Measurements from ENCODE around the gene TEX264. TPM values are rescaled to one million over a fixed set of nuclear protein-coding genes. Genes with fewer than 3 reads are reported as not detected.

TEX264 gene
- total and polyA plus RNA-seq, 2 experiments from 2014 or later, result 59.6 to 98.7 TPM

DNA sequence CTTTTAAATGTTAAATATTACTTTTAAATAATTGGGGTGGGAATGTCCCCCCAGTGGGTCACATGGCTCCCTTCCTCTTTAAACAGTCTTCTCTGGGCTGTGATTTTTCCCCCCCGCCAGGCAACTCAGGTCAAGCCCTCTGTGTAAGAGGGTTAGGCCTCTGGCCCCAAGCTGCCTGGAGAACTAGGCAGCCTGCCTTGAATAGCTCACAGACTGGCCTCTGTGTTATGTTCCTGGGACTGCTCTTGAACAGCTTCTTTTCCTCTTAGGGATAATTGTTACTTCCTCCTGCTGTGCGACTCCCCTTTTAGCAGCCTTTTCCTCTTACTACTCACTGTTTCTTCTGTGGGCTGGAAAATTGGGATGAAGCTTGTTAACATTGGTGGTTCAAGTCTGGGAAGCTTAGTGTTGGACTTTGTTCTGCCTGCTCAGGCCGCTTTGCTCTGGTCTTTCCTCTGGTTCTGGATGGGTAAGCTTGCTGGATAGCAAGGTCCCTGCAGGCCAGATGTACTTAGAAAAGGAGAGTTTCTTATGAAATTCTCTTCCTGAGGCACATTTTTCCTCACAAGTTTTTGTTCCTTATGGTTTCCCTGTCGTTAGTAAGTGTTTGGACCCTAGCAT, 2.2 kb downstream of the TEX264 start:
- no peak for TF ChIP-seq EZH2phosphoT487 (IDR thresholded peaks at IDR 0.05; ENCODE audit: low read depth, severe bottlenecking, unreplicated experiment)
- TF ChIP-seq, protein P1, sequence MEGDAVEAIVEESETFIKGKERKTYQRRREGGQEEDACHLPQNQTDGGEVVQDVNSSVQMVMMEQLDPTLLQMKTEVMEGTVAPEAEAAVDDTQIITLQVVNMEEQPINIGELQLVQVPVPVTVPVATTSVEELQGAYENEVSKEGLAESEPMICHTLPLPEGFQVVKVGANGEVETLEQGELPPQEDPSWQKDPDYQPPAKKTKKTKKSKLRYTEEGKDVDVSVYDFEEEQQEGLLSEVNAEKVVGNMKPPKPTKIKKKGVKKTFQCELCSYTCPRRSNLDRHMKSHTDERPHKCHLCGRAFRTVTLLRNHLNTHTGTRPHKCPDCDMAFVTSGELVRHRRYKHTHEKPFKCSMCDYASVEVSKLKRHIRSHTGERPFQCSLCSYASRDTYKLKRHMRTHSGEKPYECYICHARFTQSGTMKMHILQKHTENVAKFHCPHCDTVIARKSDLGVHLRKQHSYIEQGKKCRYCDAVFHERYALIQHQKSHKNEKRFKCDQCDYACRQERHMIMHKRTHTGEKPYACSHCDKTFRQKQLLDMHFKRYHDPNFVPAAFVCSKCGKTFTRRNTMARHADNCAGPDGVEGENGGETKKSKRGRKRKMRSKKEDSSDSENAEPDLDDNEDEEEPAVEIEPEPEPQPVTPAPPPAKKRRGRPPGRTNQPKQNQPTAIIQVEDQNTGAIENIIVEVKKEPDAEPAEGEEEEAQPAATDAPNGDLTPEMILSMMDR (IDR thresholded peaks at IDR 0.05; ENCODE audit: poor library complexity), result no peak
- TF ChIP-seq EZH2 (IDR thresholded peaks at IDR 0.05; ENCODE audit: borderline replicate concordance), result no peak
- Histone ChIP-seq H2AFZ (no peak overlapping the region), H3K4me2 (peak overlapping the region; percentile 20), H3K4me3 (no peak overlapping the region), H3K4me1 (ENCODE audit: insufficient read depth) (peaks cover 13% of the 10 kb centered on the region), H3K9me2 (replicated peaks; ENCODE audit: insufficient read depth) (no peaks in the 10 kb centered on the region), H3K9me3 (ENCODE audit: low read depth) (no peaks in the 10 kb centered on the region), H3K79me2 (peaks cover 23% of the 10 kb centered on the region), H4K20me1 (ENCODE audit: insufficient read depth, poor library complexity, severe bottlenecking) (no peaks in the 10 kb centered on the region), H3K27ac (no peak overlapping the region), H3K27me3 (no peaks in the 10 kb centered on the region), H3K36me3 (replicated peaks; ENCODE audit: insufficient read depth, low read depth) (no peaks in the 10 kb centered on the region)
- WGBS (ENCODE audit: low lambda C conversion rate, missing lambda C conversion rate), result 84% methylated on average over 4 of the region's 4 CpGs
- no peak for DNase-seq (ENCODE audit: low spot score)

DNA sequence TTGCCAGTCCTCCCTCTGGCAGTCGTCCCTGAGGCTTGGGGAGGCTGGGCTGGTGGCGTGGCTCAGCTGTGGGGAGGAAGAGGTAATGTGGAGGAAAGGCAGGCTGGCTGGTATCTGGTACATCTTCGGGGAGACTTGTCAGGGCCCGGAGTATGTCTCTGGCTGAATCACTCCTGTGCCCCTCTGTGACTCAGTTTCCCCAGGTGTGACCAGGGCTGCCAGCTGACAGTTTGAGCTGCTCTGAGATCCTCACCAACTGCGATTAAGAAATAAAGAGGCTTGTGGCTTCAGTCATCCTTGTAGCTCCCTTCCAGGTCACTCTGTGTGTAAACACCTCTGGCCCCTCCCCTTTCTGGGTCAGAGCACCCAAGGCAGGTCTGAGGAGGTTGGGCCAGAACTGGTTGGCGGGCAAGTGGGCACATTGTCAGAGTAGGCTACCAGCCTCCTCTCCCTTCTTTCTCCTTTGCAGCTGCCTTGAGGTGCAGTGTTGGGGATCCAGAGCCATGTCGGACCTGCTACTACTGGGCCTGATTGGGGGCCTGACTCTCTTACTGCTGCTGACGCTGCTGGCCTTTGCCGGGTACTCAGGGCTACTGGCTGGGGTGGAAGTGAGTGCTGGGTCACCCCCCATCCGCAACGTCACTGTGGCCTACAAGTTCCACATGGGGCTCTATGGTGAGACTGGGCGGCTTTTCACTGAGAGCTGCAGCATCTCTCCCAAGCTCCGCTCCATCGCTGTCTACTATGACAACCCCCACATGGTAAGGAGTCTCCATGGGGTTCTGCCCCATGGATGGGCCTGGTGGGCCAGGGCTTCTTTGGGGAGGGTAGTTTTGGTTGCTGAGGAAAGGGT, 3.0 kb downstream of the TEX264 start:
- no peaks in the 10 kb centered on the region for H3K9me2 ChIP-seq (replicated peaks; ENCODE audit: insufficient read depth)
- no peaks in the 10 kb centered on the region for H4K20me1 ChIP-seq (ENCODE audit: insufficient read depth, poor library complexity, severe bottlenecking)
- H3K36me3 ChIP-seq (replicated peaks; ENCODE audit: insufficient read depth, low read depth), result no peaks in the 10 kb centered on the region
- no peak overlapping the region for H3K27ac ChIP-seq
- no peaks in the 10 kb centered on the region for H3K9me3 ChIP-seq (ENCODE audit: low read depth)
- 95% methylated on average over 14 of the region's 14 CpGs for WGBS (ENCODE audit: low lambda C conversion rate, missing lambda C conversion rate)
- no peak for DNase-seq (ENCODE audit: low spot score)
- H3K79me2 ChIP-seq, result peaks cover 23% of the 10 kb centered on the region
- no peak overlapping the region for H2AFZ ChIP-seq
- peaks cover 13% of the 10 kb centered on the region for H3K4me1 ChIP-seq (ENCODE audit: insufficient read depth)
- no peak overlapping the region for H3K4me3 ChIP-seq
- no peaks in the 10 kb centered on the region for H3K27me3 ChIP-seq
- TF ChIP-seq EZH2phosphoT487 (IDR thresholded peaks at IDR 0.05; ENCODE audit: low read depth, severe bottlenecking, unreplicated experiment) (no peak), EZH2 (IDR thresholded peaks at IDR 0.05; ENCODE audit: borderline replicate concordance) (no peak)
- TF ChIP-seq, protein P1 (IDR thresholded peaks at IDR 0.05; ENCODE audit: poor library complexity), result no peak
- H3K4me2 ChIP-seq, result no peak overlapping the region

DNA sequence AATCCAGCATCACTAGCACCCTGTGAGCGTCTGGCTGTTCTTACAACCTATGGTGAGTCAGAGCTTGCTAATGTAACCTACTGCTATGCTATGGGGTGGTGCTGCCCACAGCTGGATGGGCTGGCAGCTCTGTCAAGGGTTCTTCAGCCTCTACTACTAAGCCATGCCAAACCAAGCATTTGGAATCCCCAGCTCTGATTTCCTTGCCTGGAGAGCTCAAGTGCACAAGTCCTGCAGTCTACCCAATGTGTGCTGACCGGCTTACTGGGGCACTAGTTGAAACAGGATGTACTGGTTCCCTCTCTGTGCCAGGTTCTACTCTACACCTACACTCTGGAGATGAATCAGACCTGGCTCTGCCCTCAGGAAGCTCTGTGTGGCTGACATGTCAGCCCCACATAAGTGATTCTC, 4.2 kb downstream of the TEX264 start:
- 80% methylated on average over 2 of the region's 2 CpGs for WGBS (ENCODE audit: low lambda C conversion rate, missing lambda C conversion rate)
- DNase-seq (ENCODE audit: low spot score), result no peak
- Histone ChIP-seq H4K20me1 (ENCODE audit: insufficient read depth, poor library complexity, severe bottlenecking) (no peaks in the 10 kb centered on the region), H3K4me2 (no peak overlapping the region), H3K4me1 (ENCODE audit: insufficient read depth) (peaks cover 13% of the 10 kb centered on the region), H3K9me2 (replicated peaks; ENCODE audit: insufficient read depth) (no peaks in the 10 kb centered on the region), H2AFZ (no peak overlapping the region), H3K27me3 (no peaks in the 10 kb centered on the region), H3K36me3 (replicated peaks; ENCODE audit: insufficient read depth, low read depth) (no peaks in the 10 kb centered on the region), H3K4me3 (no peak overlapping the region), H3K79me2 (peaks cover 23% of the 10 kb centered on the region), H3K27ac (no peak overlapping the region), H3K9me3 (ENCODE audit: low read depth) (no peaks in the 10 kb centered on the region)
- no peak for TF ChIP-seq EZH2phosphoT487 (IDR thresholded peaks at IDR 0.05; ENCODE audit: low read depth, severe bottlenecking, unreplicated experiment)

DNA sequence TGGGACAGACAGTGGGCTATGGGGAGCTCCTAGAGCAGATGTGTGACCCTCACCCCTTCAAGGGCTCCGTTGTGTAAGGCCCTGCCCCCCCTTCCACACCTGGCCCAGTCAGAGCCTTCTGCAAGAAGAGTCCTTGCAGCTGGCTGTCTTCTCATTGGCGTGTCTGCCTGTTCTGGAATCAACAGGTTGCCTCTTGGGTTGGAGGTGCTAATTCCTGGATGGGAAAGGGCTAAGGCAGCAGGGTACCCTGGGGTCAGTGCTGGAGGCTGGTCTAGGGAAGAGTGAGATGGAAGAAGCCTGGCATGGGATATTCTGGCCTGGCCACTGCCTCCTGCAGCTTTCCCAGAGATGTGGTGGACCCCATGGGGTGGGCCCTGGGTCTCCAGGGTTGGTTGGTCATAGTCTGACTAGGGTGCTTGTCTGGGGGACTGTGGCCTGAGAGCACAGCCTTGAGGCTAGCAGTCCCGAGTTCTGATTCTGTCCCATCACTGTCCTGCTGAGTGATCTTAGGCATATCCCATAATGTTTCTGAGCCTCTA, 5.1 kb downstream of the TEX264 start:
- peaks cover 23% of the 10 kb centered on the region for H3K79me2 ChIP-seq
- no peak overlapping the region for H3K4me3 ChIP-seq
- H3K27me3 ChIP-seq, result no peaks in the 10 kb centered on the region
- H3K36me3 ChIP-seq (replicated peaks; ENCODE audit: insufficient read depth, low read depth), result no peaks in the 10 kb centered on the region
- TF ChIP-seq, protein P1 (IDR thresholded peaks at IDR 0.05; ENCODE audit: poor library complexity), result no peak
- no peaks in the 10 kb centered on the region for H3K9me2 ChIP-seq (replicated peaks; ENCODE audit: insufficient read depth)
- no peak overlapping the region for H3K27ac ChIP-seq
- H3K9me3 ChIP-seq (ENCODE audit: low read depth), result no peaks in the 10 kb centered on the region
- no peaks in the 10 kb centered on the region for H4K20me1 ChIP-seq (ENCODE audit: insufficient read depth, poor library complexity, severe bottlenecking)
- H3K4me2 ChIP-seq, result no peak overlapping the region
- peaks cover 10% of the 10 kb centered on the region for H3K4me1 ChIP-seq (ENCODE audit: insufficient read depth)
- 89% methylated on average over 3 of the region's 3 CpGs for WGBS (ENCODE audit: low lambda C conversion rate, missing lambda C conversion rate)
- DNase-seq (ENCODE audit: low spot score), result no peak
- H2AFZ ChIP-seq, result no peak overlapping the region
